Kidney (tissue), 14 donors: Measurements from ENCODE around the gene SDHC. TPM values are rescaled to one million over a fixed set of nuclear protein-coding genes. Genes with fewer than 3 reads are reported as not detected.

ENCODE experiments used
- DNase-seq, 5 donors: peaks; one replicate each; pipeline ENCODE4 v3.0.0-alpha.2; 2013 to 2020
- FAIRE-seq: peaks from 2 replicates; lab custom pipeline; 2012; peaks lifted over from hg19 to GRCh38; lab: Jason Lieb, UNC
- H3K27ac ChIP-seq, 2 donors: one replicate each; pipeline ENCODE4 v1.7.0; 2013; ENCODE audit warnings: low read depth in 2 of 2, low read length in 2 of 2, inconsistent platforms in 1 of 2
- H3K27me3 ChIP-seq: one replicate; pipeline ENCODE4 v1.7.1; 2013; ENCODE audit warnings: low read length, inconsistent platforms; ENCODE audit not compliant: control insufficient read depth, insufficient read depth
- H3K36me3 ChIP-seq, 3 donors: one replicate each; pipeline versions ENCODE4 v1.7.0 to v1.7.1; 2013; ENCODE audit warnings: low read length in 3 of 3, control low read depth in 1 of 3, inconsistent platforms in 1 of 3; ENCODE audit not compliant: insufficient read depth in 3 of 3, control insufficient read depth in 2 of 3
- H3K4me1 ChIP-seq, 3 donors: one replicate each; pipeline versions ENCODE4 v1.7.0 to v1.7.1; 2013; ENCODE audit warnings: low read length in 3 of 3, inconsistent platforms in 1 of 3, low read depth in 1 of 3; ENCODE audit not compliant: control insufficient read depth in 2 of 3, insufficient read depth in 2 of 3
- H3K4me3 ChIP-seq, 3 donors: one replicate each; pipeline versions ENCODE4 v1.7.0 to v1.8.1; 2013; ENCODE audit warnings: low read length in 3 of 3, control low read depth in 1 of 3, inconsistent platforms in 1 of 3
- H3K9ac ChIP-seq, 3 donors: one replicate each; pipeline versions ENCODE4 v1.7.0 to v1.7.1; 2013; ENCODE audit warnings: low read length in 3 of 3, control low read depth in 1 of 3, inconsistent platforms in 1 of 3
- H3K9me3 ChIP-seq, 3 donors: one replicate each; pipeline versions ENCODE4 v1.7.0 to v1.7.1; 2013; ENCODE audit warnings: low read length in 3 of 3, control low read depth in 1 of 3, inconsistent platforms in 1 of 3; ENCODE audit not compliant: control insufficient read depth in 2 of 3, insufficient read depth in 1 of 3
- CTCF ChIP-seq: IDR thresholded peaks from 3 replicates; pipeline ENCODE4 v1.5.1; 2012; ENCODE audit warnings: mild to moderate bottlenecking, moderate library complexity, borderline replicate concordance; ENCODE audit not compliant: insufficient read depth; ENCODE audit errors: extremely low read depth
- intact Hi-C: fragments of 100-400 bp; cut with DNase I; formaldehyde crosslinking; loops from one replicate; pipeline ENCODE4 v1.11.1; 2022
- polyA plus RNA-seq: library from polyadenylated mRNA; stranded (reverse); fragments of 350-450 nt; fragmentation: Illumina TruSeq; extraction: RNeasy Lipid Tissue Mini Kit (QIAGEN cat#74804); gene quantifications from one replicate; pipeline ENCODE4 v1.2.3, GENCODE V29; 2014; ENCODE audit warnings: low read depth, low replicate concordance; ENCODE audit not compliant: insufficient read depth
- total RNA-seq: library from RNA; stranded (reverse); fragmentation: NEBNext Ultra II Directional; extraction: Animal tissue kit (Norgen Biotek cat#: 25700); gene quantifications from one replicate; pipeline ENCODE4 v1.2.1, GENCODE V29; 2021
- donor health status: control.
- donor health status: control.
- donor health status: control.
- donor health status: control.
- donor health status: control.
- donor health status: DM: yes; HTN: yes; CAD: no.
- donor health status: Normal renal cell carcinoma (clear cell type).

SDHC gene
- total and polyA plus RNA-seq, 2 donors from 2014 or later: 209 to 390 TPM

DNA sequence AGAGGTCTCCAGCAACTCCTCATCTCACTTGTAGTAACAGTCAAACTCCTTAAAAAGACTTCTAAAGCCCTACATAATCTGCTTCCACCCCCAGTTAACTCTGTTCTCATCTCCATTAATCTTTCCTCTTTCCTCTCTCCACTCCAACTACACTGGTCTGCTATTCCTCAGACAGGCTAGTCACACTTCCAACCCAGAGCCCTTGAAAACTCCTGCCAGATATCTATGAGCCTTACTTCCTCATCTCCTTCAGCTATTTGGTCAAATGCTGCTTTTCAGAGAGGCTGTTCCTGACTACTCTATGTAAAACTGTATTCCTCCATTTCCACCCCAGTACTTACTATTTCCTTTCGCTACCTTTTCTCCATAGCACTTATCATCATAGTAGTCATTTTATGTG is 31.2 kb upstream of the SDHC start:
- Histone ChIP-seq H3K9me3 (no peaks in the 10 kb centered on the region), H3K4me3 (no peak overlapping the region), H3K36me3 (no peaks in the 10 kb centered on the region), H3K27ac (no peak overlapping the region), H3K9ac (no peak overlapping the region), H3K4me1 (no peaks in the 10 kb centered on the region), H3K27me3 (no peaks in the 10 kb centered on the region)
- intact Hi-C loops: no loop called here
- FAIRE-seq (no peak), DNase-seq (no peak)
- TF ChIP-seq CTCF: no peak

DNA sequence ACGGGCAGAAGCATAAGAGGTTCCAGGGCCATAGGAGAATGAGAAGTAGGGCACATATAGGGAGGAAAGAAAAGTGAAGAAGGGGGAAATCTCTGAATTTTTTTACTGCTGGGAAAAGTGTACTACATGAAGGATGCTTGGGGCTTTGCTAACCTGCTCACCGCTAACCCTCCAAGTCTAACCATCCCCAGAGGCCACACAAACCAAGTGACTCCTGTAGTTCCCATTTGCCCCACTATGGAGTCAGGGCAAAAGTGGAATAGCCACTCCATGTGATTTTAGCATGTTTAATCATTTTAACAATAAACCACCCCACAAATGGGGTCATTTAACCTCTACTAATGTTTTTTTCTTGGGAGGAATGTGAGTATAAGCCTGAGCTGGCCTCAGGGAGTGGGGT is 29.1 kb upstream of the SDHC start:
- DNase-seq (no peak), FAIRE-seq (no peak)
- no peaks in the 10 kb centered on the region for H3K4me1 ChIP-seq
- intact Hi-C loops: no loop called here
- no peaks in the 10 kb centered on the region for H3K27me3 ChIP-seq
- H3K4me3 ChIP-seq: no peak overlapping the region
- no peak overlapping the region for H3K27ac ChIP-seq
- no peak for TF ChIP-seq CTCF
- H3K9ac ChIP-seq: no peak overlapping the region
- H3K9me3 ChIP-seq: no peaks in the 10 kb centered on the region
- no peaks in the 10 kb centered on the region for H3K36me3 ChIP-seq

GRCh38 chr1:161285521-161285920 is 28.7 kb upstream of the SDHC start:
- H3K36me3 ChIP-seq: no peaks in the 10 kb centered on the region
- H3K9ac ChIP-seq: no peak overlapping the region
- FAIRE-seq (no peak), DNase-seq (no peak)
- H3K4me1 ChIP-seq: no peaks in the 10 kb centered on the region
- no peaks in the 10 kb centered on the region for H3K27me3 ChIP-seq
- no peak for TF ChIP-seq CTCF
- H3K4me3 ChIP-seq: no peak overlapping the region
- no peak overlapping the region for H3K27ac ChIP-seq
- intact Hi-C loops: no loop called here
- H3K9me3 ChIP-seq: no peaks in the 10 kb centered on the region

GRCh38 chr1:161287482-161288054 is 26.6 kb upstream of the SDHC start:
- Histone ChIP-seq H3K27ac (no peak overlapping the region), H3K9ac (no peak overlapping the region), H3K4me1 (no peaks in the 10 kb centered on the region), H3K27me3 (no peaks in the 10 kb centered on the region), H3K9me3 (no peaks in the 10 kb centered on the region), H3K4me3 (no peak overlapping the region), H3K36me3 (no peaks in the 10 kb centered on the region)
- FAIRE-seq: no peak
- no peak for DNase-seq
- intact Hi-C loops: no loop called here
- TF ChIP-seq CTCF: no peak
